SK-N-SH treated with all-trans-retinoic acid at 6 μM for 48 hours (cell line): ENCODE results near the gene TMPRSS6.

Experiments
- ATAC-seq: fragments of 200-7000 bp; cut with Tn5 transposase; 3 replicates; pipeline ENCODE4 v1.9.1; 2020; ENCODE audit warnings: mild to moderate bottlenecking, moderate library complexity
- ARNTL ChIP-seq: fragments of 450-650 bp; formaldehyde crosslinking; IDR thresholded peaks from 2 replicates; pipeline ENCODE4 v1.5.0; 2020; ENCODE audit warnings: low read depth, mild to moderate bottlenecking, moderate library complexity, borderline replicate concordance
- BACH2 ChIP-seq: fragments of 250-450 bp; sonication (Bioruptor Pico); IDR thresholded peaks from 2 replicates; pipeline ENCODE4 v1.9.0; 2021; ENCODE audit warnings: mild to moderate bottlenecking, borderline replicate concordance
- CREB5 ChIP-seq: fragments of 250-450 bp; sonication (Bioruptor Pico); IDR thresholded peaks from 2 replicates; pipeline ENCODE4 v1.5.1; 2020; ENCODE audit warnings: low read depth, mild to moderate bottlenecking, moderate library complexity
- CSDC2 ChIP-seq: fragments of 250-450 bp; sonication (Bioruptor Pico); IDR thresholded peaks from 2 replicates; pipeline ENCODE4 v1.5.0; 2020; ENCODE audit warnings: mild to moderate bottlenecking, moderate library complexity
- CSRNP3 ChIP-seq: fragments of 250-450 bp; sonication (Bioruptor Pico); IDR thresholded peaks from 2 replicates; pipeline ENCODE4 v1.5.1; 2021; ENCODE audit warnings: mild to moderate bottlenecking, moderate library complexity
- GLIS3 ChIP-seq: fragments of 250-450 bp; sonication (Bioruptor Pico); IDR thresholded peaks from 2 replicates; pipeline ENCODE4 v1.5.0; 2020; ENCODE audit warnings: mild to moderate bottlenecking, moderate library complexity
- ISL1 ChIP-seq: fragments of 250-450 bp; sonication (Bioruptor Pico); IDR thresholded peaks from 2 replicates; pipeline ENCODE4 v2.1.2; 2022; ENCODE audit warnings: mild to moderate bottlenecking, moderate library complexity
- OSR1 ChIP-seq: fragments of 250-450 bp; sonication (Bioruptor Pico); IDR thresholded peaks from 2 replicates; pipeline ENCODE4 v1.8.0; 2022; ENCODE audit warnings: moderate library complexity, mild to moderate bottlenecking, inconsistent platforms
- PATZ1 ChIP-seq: fragments of 250-450 bp; sonication (Bioruptor Pico); IDR thresholded peaks from 2 replicates; pipeline ENCODE4 v1.8.0; 2020; ENCODE audit warnings: mild to moderate bottlenecking, moderate library complexity, borderline replicate concordance
- POU6F1 ChIP-seq: fragments of 250-450 bp; sonication (Bioruptor Pico); IDR thresholded peaks from 2 replicates; pipeline ENCODE4 v1.8.0; 2021; ENCODE audit warnings: low read depth, mild to moderate bottlenecking, moderate library complexity, borderline replicate concordance
- RARB ChIP-seq: fragments of 250-450 bp; sonication (Bioruptor Pico); IDR thresholded peaks from 2 replicates; pipeline ENCODE4 v1.8.0; 2021; ENCODE audit warnings: mild to moderate bottlenecking, moderate library complexity
- SNAI2 ChIP-seq: fragments of 250-450 bp; sonication (Bioruptor Pico); IDR thresholded peaks from 2 replicates; pipeline ENCODE4 v1.5.0; 2020; ENCODE audit warnings: mild to moderate bottlenecking, moderate library complexity
- TCF4 ChIP-seq: fragments of 250-450 bp; sonication (Bioruptor Pico); IDR thresholded peaks from 2 replicates; pipeline ENCODE4 v1.8.0; 2021; ENCODE audit warnings: mild to moderate bottlenecking, moderate library complexity, borderline replicate concordance
- TOX ChIP-seq: fragments of 250-450 bp; sonication (Bioruptor Pico); IDR thresholded peaks from 2 replicates; pipeline ENCODE4 v1.8.0; 2021; ENCODE audit warnings: mild to moderate bottlenecking, moderate library complexity, borderline replicate concordance
- TSHZ2 ChIP-seq: fragments of 250-450 bp; sonication (Bioruptor Pico); IDR thresholded peaks from 2 replicates; pipeline ENCODE4 v1.5.0; 2020; ENCODE audit warnings: mild to moderate bottlenecking, moderate library complexity
- ZC3H10 ChIP-seq: fragments of 250-450 bp; sonication (Bioruptor Pico); IDR thresholded peaks from 2 replicates; pipeline ENCODE4 v1.5.1; 2021; ENCODE audit warnings: mild to moderate bottlenecking, moderate library complexity
- ZFP3 ChIP-seq: fragments of 250-450 bp; sonication (Bioruptor Pico); IDR thresholded peaks from 2 replicates; pipeline ENCODE4 v1.5.0; 2020; ENCODE audit warnings: mild to moderate bottlenecking, moderate library complexity
- ZFP30 ChIP-seq: fragments of 450-650 bp; formaldehyde crosslinking; IDR thresholded peaks from 2 replicates; pipeline ENCODE4 v1.5.0; 2022; ENCODE audit warnings: mild to moderate bottlenecking, moderate library complexity
- ZNF565 ChIP-seq: fragments of 450-650 bp; formaldehyde crosslinking; conservative IDR thresholded peaks from 2 replicates; pipeline ENCODE4 v1.5.0; 2020; ENCODE audit warnings: low read depth, mild to moderate bottlenecking, moderate library complexity
- ZNF70 ChIP-seq: fragments of 450-650 bp; formaldehyde crosslinking; IDR thresholded peaks from 2 replicates; pipeline ENCODE4 v1.5.0; 2020; ENCODE audit warnings: mild to moderate bottlenecking, moderate library complexity
- ZNF8 ChIP-seq: fragments of 450-650 bp; formaldehyde crosslinking; IDR thresholded peaks from 2 replicates; pipeline ENCODE4 v1.5.0; 2020; ENCODE audit warnings: mild to moderate bottlenecking, moderate library complexity

The TMPRSS6 gene

GRCh38 chr22:37058917-37059701 is 50.4 kb downstream of the TMPRSS6 start:
- no peak for TF ChIP-seq CSRNP3 (CRISPR knock-in tag)
- TF ChIP-seq POU6F1 (CRISPR knock-in tag): no peak
- no peak for TF ChIP-seq RARB
- no peak for TF ChIP-seq TSHZ2 (CRISPR knock-in tag)
- no peak for TF ChIP-seq CREB5 (CRISPR knock-in tag)
- no peak for TF ChIP-seq ZFP3 (CRISPR knock-in tag)
- no peak for TF ChIP-seq SNAI2 (CRISPR knock-in tag)
- TF ChIP-seq PATZ1: no peak
- TF ChIP-seq ZC3H10 (CRISPR knock-in tag): no peak
- TF ChIP-seq ARNTL (CRISPR knock-in tag): no peak
- no peak for TF ChIP-seq ZNF565 (CRISPR knock-in tag)
- no peak for TF ChIP-seq ZFP30 (CRISPR knock-in tag)
- no peak for TF ChIP-seq TCF4 (CRISPR knock-in tag)
- no peak for TF ChIP-seq OSR1
- no peak for TF ChIP-seq TOX
- no peak for TF ChIP-seq ISL1 (CRISPR knock-in tag)
- no peak for TF ChIP-seq GLIS3
- TF ChIP-seq ZNF8 (CRISPR knock-in tag): no peak
- no peak for TF ChIP-seq CSDC2 (CRISPR knock-in tag)
- no peak for ATAC-seq

GRCh38 chr22:37057796-37058510 is 51.6 kb downstream of the TMPRSS6 start:
- TF ChIP-seq ZFP3 (CRISPR knock-in tag): no peak
- TF ChIP-seq CREB5 (CRISPR knock-in tag): no peak
- no peak for TF ChIP-seq BACH2 (CRISPR knock-in tag)
- no peak for TF ChIP-seq ZFP30 (CRISPR knock-in tag)
- TF ChIP-seq RARB: no peak
- no peak for TF ChIP-seq ZNF70 (CRISPR knock-in tag)
- TF ChIP-seq ZNF8 (CRISPR knock-in tag): no peak
- no peak for TF ChIP-seq PATZ1
- no peak for TF ChIP-seq CSDC2 (CRISPR knock-in tag)
- TF ChIP-seq ZC3H10 (CRISPR knock-in tag): no peak
- no peak for TF ChIP-seq CSRNP3 (CRISPR knock-in tag)
- TF ChIP-seq GLIS3: no peak
- no peak for ATAC-seq
